Nucleus accumbens (tissue), 56 donors: ENCODE data around the gene CEP70.

Experiments used
- DNase-seq, 56 donors: peaks; one replicate each; lab custom pipeline; 2025; lab: John Stamatoyannopoulos, UW

CEP70 gene

GRCh38 chr3:138474163-138474562, 119.9 kb downstream of the CEP70 start:
- DNase-seq, result no peak

GRCh38 chr3:138473391-138473790, 120.7 kb downstream of the CEP70 start:
- no peak for DNase-seq

- DNase-seq, result no peak
Observed at GRCh38 chr3:138472141-138472825, 121.8 kb downstream of the CEP70 start.

- DNase-seq, result no peak
Observed at GRCh38 chr3:138471481-138471880, 122.6 kb downstream of the CEP70 start.

- no peak for DNase-seq
Observed at GRCh38 chr3:138470687-138471086, 123.4 kb downstream of the CEP70 start.

- no peak for DNase-seq
Observed at GRCh38 chr3:138469874-138470273, 124.2 kb downstream of the CEP70 start.

- no peak for DNase-seq
Observed at GRCh38 chr3:138468886-138469285, 125.2 kb downstream of the CEP70 start.

- DNase-seq, result no peak
Observed at GRCh38 chr3:138468451-138468850, 125.6 kb downstream of the CEP70 start.

GRCh38 chr3:138467931-138468330, 126.1 kb downstream of the CEP70 start:
- DNase-seq, result no peak

GRCh38 chr3:138465925-138466324, 128.1 kb downstream of the CEP70 start:
- DNase-seq, result no peak

- DNase-seq, result no peak
Observed at GRCh38 chr3:138465451-138465850, 128.6 kb downstream of the CEP70 start.

- no peak for DNase-seq
Observed at GRCh38 chr3:138464491-138464860, 129.6 kb downstream of the CEP70 start.

GRCh38 chr3:138463724-138464490, 130.2 kb downstream of the CEP70 start:
- DNase-seq, result no peak

- no peak for DNase-seq
Observed at GRCh38 chr3:138461896-138462295, 132.2 kb downstream of the CEP70 start.

- DNase-seq, result no peak
Observed at GRCh38 chr3:138461246-138461645, 132.8 kb downstream of the CEP70 start.

GRCh38 chr3:138460536-138461205, 133.4 kb downstream of the CEP70 start:
- DNase-seq, result no peak

GRCh38 chr3:138459619-138460535, 134.2 kb downstream of the CEP70 start:
- no peak for DNase-seq

GRCh38 chr3:138458774-138459499, 135.1 kb downstream of the CEP70 start:
- DNase-seq, result no peak

- DNase-seq, result no peak
Observed at GRCh38 chr3:138457863-138458735, 136.0 kb downstream of the CEP70 start.
